GM12878 (cell line): ENCODE results near the gene CYS1. TPM values are rescaled to one million over a fixed set of nuclear protein-coding genes. Genes with fewer than 3 reads are reported as not detected.
A peak's percentile ranks its signal among the peaks of the same experiment; 100 is the strongest.

Experiments used
- CEBPB ChIP-seq, 2 experiments: fragments of 150-350 bp in 1 of 2; IDR thresholded peaks; 2 replicates each; pipeline ENCODE4 v1.6.1; 2012 to 2014; ENCODE audit warnings: low read depth in 2 of 2, low read length in 2 of 2, borderline replicate concordance in 1 of 2, inconsistent platforms in 1 of 2
- IKZF1 ChIP-seq: fragments of 450-650 bp; conservative IDR thresholded peaks from 2 replicates; pipeline ENCODE4 v1.6.1; 2017; ENCODE audit warnings: antibody characterized with exemption, mild to moderate bottlenecking
- IKZF2 ChIP-seq, 2 experiments: fragments of 450-650 bp; IDR thresholded peaks; 2 replicates each; pipeline ENCODE4 v1.6.1; 2017; ENCODE audit warnings: mild to moderate bottlenecking in 2 of 2, moderate library complexity in 2 of 2
- MLLT1 ChIP-seq: fragments of 450-650 bp; IDR thresholded peaks from 2 replicates; pipeline ENCODE4 v1.6.1; 2016; ENCODE audit warnings: mild to moderate bottlenecking
- MXI1 ChIP-seq: fragments of 150-350 bp; IDR thresholded peaks from 2 replicates; pipeline ENCODE4 v1.6.1; 2011; ENCODE audit warnings: low read depth, mild to moderate bottlenecking, inconsistent platforms, low read length, improper control_type of control experiment
- TARDBP ChIP-seq: IDR thresholded peaks from 2 replicates; pipeline ENCODE4 v1.6.1; 2016; ENCODE audit warnings: borderline replicate concordance
- ZBED1 ChIP-seq: IDR thresholded peaks from 2 replicates; pipeline ENCODE4 v1.6.1; 2016; ENCODE audit warnings: borderline replicate concordance
- polyA plus RNA-seq, 11 experiments: library from polyadenylated mRNA; depleted of rRNA in 4 of 11; unstranded in 6 of 11; stranded (reverse) in 5 of 11; fragments of >200 nt; fragmentation: Nextera tagmentation in 4 of 11; fragmentation: Illumina TruSeq in 1 of 11; extraction: Ambion mirVana in 4 of 11; extraction: Trizol in 1 of 11; gene quantifications; 1 replicate in 1 of 11; 2 replicates in 10 of 11; pipeline versions ENCODE4 v1.2.1 to v1.2.3, GENCODE V29; 2011 to 2016; ENCODE audit warnings: inconsistent platforms in 2 of 11, missing spikeins in 2 of 11, low read depth in 1 of 11
- total RNA-seq, 4 experiments: library from RNA; depleted of rRNA in 3 of 4; stranded (reverse); fragments of >200 nt in 3 of 4; fragmentation: Illumina TruSeq in 1 of 4; extraction: Trizol in 1 of 4; gene quantifications; 2 replicates each; pipeline versions ENCODE4 v1.2.1 to v1.2.3, GENCODE V29; 2013 to 2021
- TF ChIP-seq, protein P1 (sequence below): IDR thresholded peaks from 2 replicates; pipeline ENCODE4 v1.6.1; 2012; ENCODE audit warnings: improper control_type of control experiment, low read depth, low read length; ENCODE audit not compliant: insufficient replicate concordance
- TF ChIP-seq, protein P2 (sequence below), 3 experiments: IDR thresholded peaks in 2 of 3; conservative IDR thresholded peaks in 1 of 3; 2 replicates each; pipeline ENCODE4 v1.5.1; 2011; ENCODE audit warnings: low read depth in 3 of 3, low read length in 3 of 3, mild to moderate bottlenecking in 3 of 3, control low read depth in 2 of 3, moderate library complexity in 2 of 3, inconsistent platforms in 1 of 3, mixed read lengths in 1 of 3; ENCODE audit not compliant: control insufficient read depth in 2 of 3, insufficient read depth in 1 of 3; ENCODE audit errors: extremely low read depth in 1 of 3

The CYS1 gene
- total and polyA plus RNA-seq, 10 of the 15 experiments (the other 5 are each of a cell fraction or from before 2014, with no cell fraction given), result 0.35 to 6.4 (median 2.5) TPM

- TF ChIP-seq IKZF1 (no peak), MLLT1 (peak; percentile 74), ZBED1 (no peak), CEBPB (IDR thresholded peaks at IDR 0.05; ENCODE audit: borderline replicate concordance in 1 of 2, low read depth in 2 of 2, low read length in 2 of 2) (no peak), TARDBP (no peak), MXI1 (no peak), IKZF2 (IDR thresholded peaks at IDR 0.05) (no peak)
- TF ChIP-seq, protein P1, sequence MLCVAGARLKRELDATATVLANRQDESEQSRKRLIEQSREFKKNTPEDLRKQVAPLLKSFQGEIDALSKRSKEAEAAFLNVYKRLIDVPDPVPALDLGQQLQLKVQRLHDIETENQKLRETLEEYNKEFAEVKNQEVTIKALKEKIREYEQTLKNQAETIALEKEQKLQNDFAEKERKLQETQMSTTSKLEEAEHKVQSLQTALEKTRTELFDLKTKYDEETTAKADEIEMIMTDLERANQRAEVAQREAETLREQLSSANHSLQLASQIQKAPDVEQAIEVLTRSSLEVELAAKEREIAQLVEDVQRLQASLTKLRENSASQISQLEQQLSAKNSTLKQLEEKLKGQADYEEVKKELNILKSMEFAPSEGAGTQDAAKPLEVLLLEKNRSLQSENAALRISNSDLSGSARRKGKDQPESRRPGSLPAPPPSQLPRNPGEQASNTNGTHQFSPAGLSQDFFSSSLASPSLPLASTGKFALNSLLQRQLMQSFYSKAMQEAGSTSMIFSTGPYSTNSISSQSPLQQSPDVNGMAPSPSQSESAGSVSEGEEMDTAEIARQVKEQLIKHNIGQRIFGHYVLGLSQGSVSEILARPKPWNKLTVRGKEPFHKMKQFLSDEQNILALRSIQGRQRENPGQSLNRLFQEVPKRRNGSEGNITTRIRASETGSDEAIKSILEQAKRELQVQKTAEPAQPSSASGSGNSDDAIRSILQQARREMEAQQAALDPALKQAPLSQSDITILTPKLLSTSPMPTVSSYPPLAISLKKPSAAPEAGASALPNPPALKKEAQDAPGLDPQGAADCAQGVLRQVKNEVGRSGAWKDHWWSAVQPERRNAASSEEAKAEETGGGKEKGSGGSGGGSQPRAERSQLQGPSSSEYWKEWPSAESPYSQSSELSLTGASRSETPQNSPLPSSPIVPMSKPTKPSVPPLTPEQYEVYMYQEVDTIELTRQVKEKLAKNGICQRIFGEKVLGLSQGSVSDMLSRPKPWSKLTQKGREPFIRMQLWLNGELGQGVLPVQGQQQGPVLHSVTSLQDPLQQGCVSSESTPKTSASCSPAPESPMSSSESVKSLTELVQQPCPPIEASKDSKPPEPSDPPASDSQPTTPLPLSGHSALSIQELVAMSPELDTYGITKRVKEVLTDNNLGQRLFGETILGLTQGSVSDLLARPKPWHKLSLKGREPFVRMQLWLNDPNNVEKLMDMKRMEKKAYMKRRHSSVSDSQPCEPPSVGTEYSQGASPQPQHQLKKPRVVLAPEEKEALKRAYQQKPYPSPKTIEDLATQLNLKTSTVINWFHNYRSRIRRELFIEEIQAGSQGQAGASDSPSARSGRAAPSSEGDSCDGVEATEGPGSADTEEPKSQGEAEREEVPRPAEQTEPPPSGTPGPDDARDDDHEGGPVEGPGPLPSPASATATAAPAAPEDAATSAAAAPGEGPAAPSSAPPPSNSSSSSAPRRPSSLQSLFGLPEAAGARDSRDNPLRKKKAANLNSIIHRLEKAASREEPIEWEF, result no peak
- TF ChIP-seq, protein P2, sequence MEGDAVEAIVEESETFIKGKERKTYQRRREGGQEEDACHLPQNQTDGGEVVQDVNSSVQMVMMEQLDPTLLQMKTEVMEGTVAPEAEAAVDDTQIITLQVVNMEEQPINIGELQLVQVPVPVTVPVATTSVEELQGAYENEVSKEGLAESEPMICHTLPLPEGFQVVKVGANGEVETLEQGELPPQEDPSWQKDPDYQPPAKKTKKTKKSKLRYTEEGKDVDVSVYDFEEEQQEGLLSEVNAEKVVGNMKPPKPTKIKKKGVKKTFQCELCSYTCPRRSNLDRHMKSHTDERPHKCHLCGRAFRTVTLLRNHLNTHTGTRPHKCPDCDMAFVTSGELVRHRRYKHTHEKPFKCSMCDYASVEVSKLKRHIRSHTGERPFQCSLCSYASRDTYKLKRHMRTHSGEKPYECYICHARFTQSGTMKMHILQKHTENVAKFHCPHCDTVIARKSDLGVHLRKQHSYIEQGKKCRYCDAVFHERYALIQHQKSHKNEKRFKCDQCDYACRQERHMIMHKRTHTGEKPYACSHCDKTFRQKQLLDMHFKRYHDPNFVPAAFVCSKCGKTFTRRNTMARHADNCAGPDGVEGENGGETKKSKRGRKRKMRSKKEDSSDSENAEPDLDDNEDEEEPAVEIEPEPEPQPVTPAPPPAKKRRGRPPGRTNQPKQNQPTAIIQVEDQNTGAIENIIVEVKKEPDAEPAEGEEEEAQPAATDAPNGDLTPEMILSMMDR (IDR thresholded peaks at IDR 0.05 in 2 of 3, conservative IDR thresholded peaks at IDR 0.05 in 1 of 3; ENCODE audit: control insufficient read depth in 2 of 3, extremely low read depth in 1 of 3, insufficient read depth in 1 of 3, low read depth in 3 of 3, low read length in 3 of 3), result no peak
Measured at GRCh38 chr2:10119601-10120157, 39.5 kb upstream of the CYS1 start (continued).
